SKM-1 (cell line): Measurements from ENCODE around the gene ZDBF2.
"Not testable (repeated sequence)": the region's sequence is repeated elsewhere in the genome, so short reads cannot be mapped to it uniquely, and the experiment has no call there.

ENCODE experiments used
- DNase-seq: peaks from one replicate; lab custom pipeline; 2025; ENCODE audit not compliant: unreplicated experiment; lab: John Stamatoyannopoulos, UW

Gene ZDBF2

GRCh38 chr2:206274434-206275311 is at the start of gene ZDBF2:
Gene ZDBF2 (plus strand): TSS chr2:206274663. CDS start chr2:206281850, 7,187 bp downstream.
- DNase-seq: no peak

- no peak for DNase-seq
Observed at GRCh38 chr2:206225435-206226232, 48.8 kb upstream of the ZDBF2 start.

GRCh38 chr2:206228636-206229035 is 45.8 kb upstream of the ZDBF2 start:
- not testable (repeated sequence) for DNase-seq

GRCh38 chr2:206229642-206230041 is 44.8 kb upstream of the ZDBF2 start:
- no peak for DNase-seq

GRCh38 chr2:206230060-206230762 is 44.3 kb upstream of the ZDBF2 start:
- no peak for DNase-seq

GRCh38 chr2:206231669-206232286 is 42.7 kb upstream of the ZDBF2 start:
- no peak for DNase-seq

GRCh38 chr2:206232287-206233035 is 42.0 kb upstream of the ZDBF2 start:
- no peak for DNase-seq

GRCh38 chr2:206239157-206239556 is 35.3 kb upstream of the ZDBF2 start:
- no peak for DNase-seq

GRCh38 chr2:206240327-206240726 is 34.1 kb upstream of the ZDBF2 start:
- DNase-seq: no peak

- DNase-seq: no peak
Observed at GRCh38 chr2:206241736-206242135, 32.7 kb upstream of the ZDBF2 start.

GRCh38 chr2:206245265-206245672 is 29.2 kb upstream of the ZDBF2 start:
- DNase-seq: no peak

- no peak for DNase-seq
Observed at GRCh38 chr2:206250041-206250897, 24.2 kb upstream of the ZDBF2 start.

- DNase-seq: no peak
Observed at GRCh38 chr2:206253125-206253776, 21.2 kb upstream of the ZDBF2 start.

GRCh38 chr2:206253777-206254166 is 20.7 kb upstream of the ZDBF2 start:
- no peak for DNase-seq

GRCh38 chr2:206255003-206255402 is 19.5 kb upstream of the ZDBF2 start:
- no peak for DNase-seq

- DNase-seq: no peak
Observed at GRCh38 chr2:206256706-206257205, 17.7 kb upstream of the ZDBF2 start.

- no peak for DNase-seq
Observed at GRCh38 chr2:206257350-206257749, 17.1 kb upstream of the ZDBF2 start.

GRCh38 chr2:206257861-206258260 is 16.6 kb upstream of the ZDBF2 start:
- DNase-seq: no peak

GRCh38 chr2:206258615-206259014 is 15.8 kb upstream of the ZDBF2 start:
- not testable (repeated sequence) for DNase-seq
